H1 (cell line): ENCODE data around the gene SLC15A4. TPM values are rescaled to one million over a fixed set of nuclear protein-coding genes. Genes with fewer than 3 reads are reported as not detected.

Experiments used
- CTCF ChIA-PET: fragments of 300-600 bp; sonication (Branson Sonifier 250); formaldehyde crosslinking; loops from one replicate; lab custom pipeline; 2021; ENCODE audit not compliant: partially characterized antibody; lab: Charles Lee
- POLR2A ChIA-PET: fragments of 300-600 bp; sonication (Branson Sonifier 250); formaldehyde crosslinking; loops from one replicate; lab custom pipeline; 2021; ENCODE audit warnings: inconsistent platforms; ENCODE audit not compliant: partially characterized antibody; lab: Charles Lee
- DNase-seq, 2 experiments: peaks; one replicate each; pipeline versions ENCODE4 v3.0.0 to v3.0.0-alpha.2; 2010 to 2022; ENCODE audit warnings: low spot score in 2 of 2, low read depth in 1 of 2, mixed read lengths in 1 of 2
- FAIRE-seq: peaks from 2 replicates; lab custom pipeline; 2011; peaks lifted over from hg19 to GRCh38; lab: Jason Lieb, UNC
- H2AFZ ChIP-seq: 2 replicates; pipeline ENCODE4 v1.8.1; 2012; ENCODE audit warnings: low read length, inconsistent platforms
- H2AK5ac ChIP-seq: 2 replicates; pipeline ENCODE4 v1.6.1; 2013; ENCODE audit warnings: low read depth, low read length
- H2BK120ac ChIP-seq: replicated peaks from 2 replicates; pipeline ENCODE3; 2013; ENCODE audit warnings: low read depth, low read length, inconsistent platforms
- H2BK12ac ChIP-seq: 2 replicates; pipeline ENCODE4 v1.6.1; 2013; ENCODE audit warnings: low read depth, low read length
- H2BK15ac ChIP-seq: 2 replicates; pipeline ENCODE4 v1.6.1; 2013; ENCODE audit warnings: low read length
- H2BK20ac ChIP-seq: 2 replicates; pipeline ENCODE4 v1.6.1; 2013; ENCODE audit warnings: low read length
- H2BK5ac ChIP-seq: 2 replicates; pipeline ENCODE4 v1.6.1; 2013; ENCODE audit warnings: low read depth, low read length
- H3K14ac ChIP-seq: 2 replicates; pipeline ENCODE4 v1.6.1; 2013; ENCODE audit warnings: inconsistent platforms; ENCODE audit not compliant: insufficient read length
- H3K18ac ChIP-seq: 2 replicates; pipeline ENCODE4 v1.6.1; 2013; ENCODE audit warnings: low read length; ENCODE audit errors: extremely low read depth
- H3K23ac ChIP-seq: 2 replicates; pipeline ENCODE4 v1.6.1; 2013; ENCODE audit warnings: inconsistent platforms; ENCODE audit not compliant: insufficient read length
- H3K23me2 ChIP-seq: 2 replicates; pipeline ENCODE4 v1.6.1; 2013; ENCODE audit warnings: low read depth, low read length
- H3K27ac ChIP-seq: 2 replicates; pipeline ENCODE4 v1.6.1; 2011; ENCODE audit warnings: low read depth, low read length, inconsistent platforms
- H3K27me3 ChIP-seq, 4 experiments: replicated peaks in 1 of 4; 1 replicate in 1 of 4; 2 replicates in 3 of 4; pipeline versions ENCODE4 v1.6.1 to v1.8.1; 2011 to 2013; ENCODE audit warnings: low read length in 3 of 4, mild to moderate bottlenecking in 3 of 4, inconsistent platforms in 2 of 4, mixed read lengths in 2 of 4, moderate library complexity in 1 of 4; ENCODE audit not compliant: control insufficient read depth in 3 of 4, insufficient read depth in 3 of 4; ENCODE audit errors: extremely low read depth in 1 of 4
- H3K36me3 ChIP-seq, 4 experiments: 2 replicates each; pipeline versions ENCODE4 v1.6.1 to v1.8.1; 2011 to 2013; ENCODE audit warnings: mild to moderate bottlenecking in 4 of 4, low read length in 3 of 4, moderate library complexity in 2 of 4, control low read depth in 1 of 4, inconsistent platforms in 1 of 4; ENCODE audit not compliant: insufficient read depth in 4 of 4, control insufficient read depth in 2 of 4
- H3K4ac ChIP-seq: replicated peaks from 2 replicates; pipeline ENCODE3; 2013; ENCODE audit warnings: low read length, low read depth, mixed read lengths, inconsistent platforms; ENCODE audit not compliant: insufficient read length
- H3K4me1 ChIP-seq, 4 experiments: replicated peaks in 1 of 4; 1 replicate in 1 of 4; 2 replicates in 3 of 4; pipeline versions ENCODE4 v1.6.1 to v1.8.1; 2011 to 2013; ENCODE audit warnings: low read length in 3 of 4, inconsistent platforms in 2 of 4, mixed read lengths in 1 of 4; ENCODE audit not compliant: insufficient read depth in 4 of 4, control insufficient read depth in 3 of 4
- H3K4me2 ChIP-seq, 2 experiments: 2 replicates each; pipeline versions ENCODE4 v1.6.1 to v1.8.1; 2011 to 2013; ENCODE audit warnings: low read depth in 2 of 2, low read length in 2 of 2, control low read depth in 1 of 2, inconsistent platforms in 1 of 2, mild to moderate bottlenecking in 1 of 2; ENCODE audit not compliant: insufficient read depth in 1 of 2
- H3K4me3 ChIP-seq, 4 experiments: fragments of 200-600, 300-600 bp in 1 of 4; sonication (generic), shearing (Covaris generic), sonication (Bioruptor Twin) in 1 of 4; 2 replicates each; pipeline versions ENCODE4 v1.5.1 to v1.8.1; 2011 to 2016; ENCODE audit warnings: low read length in 4 of 4, low read depth in 3 of 4, control low read depth in 2 of 4, inconsistent platforms in 2 of 4, mild to moderate bottlenecking in 2 of 4, mixed read lengths in 1 of 4, moderate library complexity in 1 of 4; ENCODE audit not compliant: insufficient read depth in 2 of 4; ENCODE audit errors: extremely low read depth in 1 of 4
- H3K56ac ChIP-seq: replicated peaks from 2 replicates; pipeline ENCODE3; 2013; ENCODE audit warnings: low read depth, mild to moderate bottlenecking, mixed read lengths, low read length, inconsistent platforms; ENCODE audit not compliant: insufficient read length
- H3K79me1 ChIP-seq: 2 replicates; pipeline ENCODE4 v1.6.1; 2013; ENCODE audit warnings: low read depth, low read length, control low read depth
- H3K79me2 ChIP-seq, 2 experiments: 2 replicates each; pipeline versions ENCODE4 v1.6.1 to v1.8.1; 2012 to 2013; ENCODE audit warnings: low read length in 2 of 2, mild to moderate bottlenecking in 2 of 2, inconsistent platforms in 1 of 2; ENCODE audit not compliant: insufficient read depth in 2 of 2, control insufficient read depth in 1 of 2
- H3K9ac ChIP-seq, 4 experiments: replicated peaks in 1 of 4; 1 replicate in 1 of 4; 2 replicates in 3 of 4; pipeline versions ENCODE4 v1.6.1 to v1.8.1; 2011 to 2013; ENCODE audit warnings: low read depth in 3 of 4, low read length in 3 of 4, control low read depth in 2 of 4, mild to moderate bottlenecking in 2 of 4, moderate library complexity in 2 of 4, inconsistent platforms in 1 of 4; ENCODE audit errors: extremely low read depth in 1 of 4
- H3K9me3 ChIP-seq, 2 experiments: 2 replicates each; pipeline versions ENCODE4 v1.6.1 to v1.8.1; 2012 to 2013; ENCODE audit warnings: mild to moderate bottlenecking in 2 of 2, moderate library complexity in 2 of 2, control low read depth in 1 of 2, inconsistent platforms in 1 of 2, low read depth in 1 of 2, low read length in 1 of 2, mixed read lengths in 1 of 2; ENCODE audit not compliant: insufficient read depth in 2 of 2
- H4K20me1 ChIP-seq, 2 experiments: replicated peaks in 1 of 2; 2 replicates each; pipeline versions ENCODE3 to v1.8.1; 2011 to 2013; ENCODE audit warnings: inconsistent platforms in 2 of 2, low read length in 2 of 2, mild to moderate bottlenecking in 1 of 2; ENCODE audit not compliant: insufficient read depth in 2 of 2, control insufficient read depth in 1 of 2
- H4K5ac ChIP-seq: 2 replicates; pipeline ENCODE4 v1.6.1; 2013; ENCODE audit warnings: low read length, low read depth, mixed read lengths, inconsistent platforms; ENCODE audit not compliant: insufficient read length
- H4K8ac ChIP-seq: 2 replicates; pipeline ENCODE4 v1.8.0; 2013; ENCODE audit warnings: mild to moderate bottlenecking, moderate library complexity, low read length, inconsistent platforms; ENCODE audit not compliant: insufficient read depth; ENCODE audit errors: extremely low read depth
- H4K91ac ChIP-seq: replicated peaks from 2 replicates; pipeline ENCODE3; 2013; ENCODE audit warnings: low read length, mixed read lengths, inconsistent platforms; ENCODE audit not compliant: insufficient read length
- CTBP2 ChIP-seq: IDR thresholded peaks from 2 replicates; pipeline ENCODE4 v1.7.0; 2011; ENCODE audit warnings: borderline replicate concordance, mild to moderate bottlenecking, moderate library complexity, mixed read lengths, low read length; ENCODE audit not compliant: insufficient read depth, insufficient read length
- EP300 ChIP-seq, 2 experiments: IDR thresholded peaks; 1 replicate in 1 of 2; 2 replicates in 1 of 2; pipeline ENCODE4 v1.6.1; 2011 to 2012; ENCODE audit warnings: low read depth in 2 of 2, low read length in 2 of 2, mild to moderate bottlenecking in 2 of 2, borderline replicate concordance in 1 of 2, inconsistent platforms in 1 of 2, moderate library complexity in 1 of 2
- RFX5 ChIP-seq: IDR thresholded peaks from 2 replicates; pipeline ENCODE4 v1.6.1; 2011; ENCODE audit warnings: low read depth, low read length, improper control_type of control experiment, borderline replicate concordance
- WGBS, 2 experiments: shearing (Covaris generic) in 1 of 2; methylation state at CpG; one replicate each; pipeline versions ENCODE4 v1.1.6 to v1.1.7; 2013 to 2015; ENCODE audit warnings: low lambda C conversion rate in 2 of 2, mixed read lengths in 2 of 2, inconsistent platforms in 1 of 2, low coverage in 1 of 2, missing lambda C conversion rate in 1 of 2; ENCODE audit not compliant: insufficient replicate concordance in 2 of 2, insufficient coverage in 1 of 2, insufficient read length in 1 of 2; ENCODE audit errors: extremely low coverage in 1 of 2, missing lambda C conversion rate in 1 of 2; 5-methylcytosine and 5-hydroxymethylcytosine counted together
- polyA plus RNA-seq, 7 experiments: library from polyadenylated mRNA; depleted of rRNA in 3 of 7; stranded (reverse) in 5 of 7; unstranded in 2 of 7; fragments of >200 nt in 5 of 7; fragments of 200-250 nt in 2 of 7; gene quantifications; 1 replicate in 5 of 7; 2 replicates in 1 of 7; 4 replicates in 1 of 7; pipeline versions ENCODE4 v1.2.1 to v1.2.3, GENCODE V29; 2011 to 2013; ENCODE audit warnings: missing spikeins in 2 of 7, mixed read lengths in 2 of 7
- total RNA-seq: library from RNA; stranded (reverse); fragmentation: NEBNext Ultra II Directional; extraction: Animal tissue kit (Norgen Biotek cat#: 25700); gene quantifications from 2 replicates; pipeline ENCODE4 v1.2.1, GENCODE V29; 2021

The SLC15A4 gene
- total and polyA plus RNA-seq, 2 of the 8 experiments (the other 6 are each of a cell fraction or from before 2014, with no cell fraction given), result 22.7 to 26.6 TPM

DNA sequence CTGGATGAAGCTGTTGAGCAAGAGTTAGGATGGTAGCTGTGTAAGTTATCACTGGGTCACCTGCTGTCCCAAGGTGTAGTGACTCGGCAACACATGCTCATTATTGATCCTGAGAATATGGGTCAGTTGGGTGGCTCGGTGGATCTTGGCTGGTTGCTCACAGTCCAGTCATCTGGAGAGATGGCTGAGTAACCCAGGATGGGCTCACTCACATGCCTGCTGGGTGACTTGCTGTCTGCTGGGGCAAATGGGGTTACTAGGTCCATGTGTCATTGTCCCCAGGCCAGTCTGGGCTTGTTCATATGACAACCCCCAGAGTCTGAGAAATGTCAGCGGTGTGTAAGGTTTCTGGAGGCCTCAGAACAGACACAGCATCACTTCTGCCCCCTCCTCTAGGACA, 69.5 kb downstream of the SLC15A4 start:
- WGBS, 2 experiments, result 63% methylated on average over 3 of the region's 3 CpGs; no CpG with 5 or more reads in 1 of the 2 experiments
- CTCF ChIA-PET, result interaction anchor here (0.6 to 1.6 kb wide), 8 partner anchors 8 to 495 kb away, joined by 3 to 7 read pairs (median 4); no protein-coding TSS in a partner anchor
- Histone ChIP-seq H3K4me2 (no peak overlapping the region), H3K18ac (no peak overlapping the region), H3K79me2 (no peaks in the 10 kb centered on the region), H3K9ac (no peak overlapping the region), H3K23me2 (no peaks in the 10 kb centered on the region), H4K5ac (no peak overlapping the region), H2BK12ac (no peak overlapping the region), H2AFZ (no peak overlapping the region), H3K4me1 (no peaks in the 10 kb centered on the region), H2BK120ac (no peak overlapping the region), H3K4ac (no peak overlapping the region), H2BK20ac (no peak overlapping the region)
- TF ChIP-seq RFX5 (no peak), EP300 (IDR thresholded peaks at IDR 0.05; ENCODE audit: borderline replicate concordance in 1 of 2, low read depth in 2 of 2, low read length in 2 of 2) (no peak), CTBP2 (no peak)
- TF ChIP-seq, all 59 proteins: peak for 0
- DNase-seq (no peak), FAIRE-seq (no peak)
- Histone ChIP-seq H3K27me3 (no peaks in the 10 kb centered on the region), H4K20me1 (no peaks in the 10 kb centered on the region), H3K23ac (no peak overlapping the region), H2BK15ac (no peak overlapping the region), H3K9me3 (no peaks in the 10 kb centered on the region), H3K36me3 (no peaks in the 10 kb centered on the region), H3K56ac (no peak overlapping the region), H3K79me1 (no peaks in the 10 kb centered on the region), H2BK5ac (no peak overlapping the region), H3K27ac (no peak overlapping the region), H3K4me3 (no peak overlapping the region), H4K8ac (no peak overlapping the region), H3K14ac (no peak overlapping the region), H4K91ac (no peak overlapping the region), H2AK5ac (no peak overlapping the region)
- POLR2A ChIA-PET, result interaction anchor here (1.1 kb wide), 1 partner anchor 16 kb away, joined by 3 read pairs; no protein-coding TSS in a partner anchor
